Measurements from ENCODE around the gene ELL.

The ELL gene

DNA sequence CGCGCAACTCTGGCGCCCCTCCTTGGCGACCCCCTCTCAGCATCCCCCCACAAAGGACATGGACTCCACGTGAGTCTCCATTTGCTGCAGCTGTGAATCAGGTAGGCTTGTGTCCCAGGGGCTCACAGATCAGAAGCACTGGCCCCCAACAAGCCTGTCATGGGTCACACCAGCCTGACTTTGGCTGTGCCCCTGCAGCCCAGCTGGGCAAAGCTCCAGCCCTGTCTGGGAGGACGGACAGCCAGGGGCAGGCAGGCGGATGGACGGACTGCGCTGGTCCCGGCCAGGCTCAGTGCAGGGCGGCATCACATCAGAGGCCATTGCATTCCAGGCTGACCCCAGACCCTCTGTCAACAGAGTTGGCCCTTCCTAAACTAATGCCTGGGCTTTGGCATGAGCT lies 55.5 kb downstream of the ELL start:
- no peak for DNase-seq

DNA sequence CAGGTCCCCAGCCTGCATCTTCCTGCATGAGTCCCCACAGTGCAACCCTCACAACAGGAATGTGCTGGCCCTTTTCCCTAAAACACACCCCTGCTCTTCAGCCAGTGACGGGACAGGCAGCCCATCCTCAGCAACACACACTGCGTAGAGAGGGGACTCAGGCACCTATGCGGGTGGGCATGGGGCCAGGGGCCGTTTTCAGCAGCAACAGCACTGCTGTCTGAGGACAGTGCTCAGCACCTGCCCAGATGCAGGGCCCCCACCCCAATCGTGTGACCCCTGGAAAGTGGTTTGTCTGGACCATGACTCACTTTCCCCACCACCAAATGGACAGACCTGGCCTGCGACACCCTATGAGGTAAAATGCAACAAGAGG lies 55.9 kb downstream of the ELL start:
- DNase-seq: no peak

- no peak for DNase-seq
These were observed 56.5 kb downstream of the ELL start for GRCh38 chr19:18465214-18465963.

GRCh38 chr19:18464646-18465045 lies 57.2 kb downstream of the ELL start:
- DNase-seq: no peak

- no peak for DNase-seq
These were observed 60.4 kb downstream of the ELL start for GRCh38 chr19:18461471-18461870.

GRCh38 chr19:18460900-18461299 lies 61.0 kb downstream of the ELL start:
- no peak for DNase-seq

DNA sequence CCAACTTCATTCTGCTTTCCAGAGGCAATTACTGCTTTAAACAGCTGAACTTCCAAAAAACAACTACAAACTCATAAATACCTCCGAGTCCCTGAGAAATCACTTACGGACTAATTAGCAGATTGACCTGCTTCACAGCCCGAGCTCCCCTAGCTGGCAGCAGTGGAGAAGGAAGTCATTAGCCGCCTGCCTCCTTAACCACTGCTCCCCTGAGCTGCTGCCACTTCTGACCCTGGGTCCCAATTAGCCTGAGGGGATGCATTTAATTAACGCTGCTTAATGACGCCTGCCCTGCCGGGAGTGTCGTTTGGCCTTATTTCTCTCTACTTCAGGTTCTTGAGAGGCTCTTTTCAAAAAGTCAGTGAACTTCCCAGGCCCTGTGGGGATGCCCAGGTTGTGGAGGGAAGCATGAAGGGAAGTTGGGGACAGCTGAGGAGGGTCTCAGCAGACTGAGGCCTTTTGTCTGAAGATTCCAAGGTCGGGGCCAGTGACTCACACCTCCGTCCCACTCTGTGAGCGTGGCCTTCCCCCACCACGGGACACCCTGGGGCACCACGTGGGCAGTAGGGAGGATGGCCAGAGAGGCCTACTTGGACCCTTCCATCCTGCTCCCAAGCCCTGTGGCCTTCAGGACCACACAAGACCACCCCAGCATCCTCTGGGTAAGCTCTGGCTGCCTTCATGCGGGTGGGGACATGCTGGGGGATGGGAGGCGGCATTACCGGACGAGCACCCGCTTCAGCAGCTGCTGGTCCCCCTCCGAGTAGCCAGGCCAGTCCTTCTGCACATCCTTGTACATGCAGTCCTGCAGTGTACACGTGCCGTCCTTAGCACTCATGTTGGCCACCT lies 64.2 kb downstream of the ELL start:
- no peak for DNase-seq

DNA sequence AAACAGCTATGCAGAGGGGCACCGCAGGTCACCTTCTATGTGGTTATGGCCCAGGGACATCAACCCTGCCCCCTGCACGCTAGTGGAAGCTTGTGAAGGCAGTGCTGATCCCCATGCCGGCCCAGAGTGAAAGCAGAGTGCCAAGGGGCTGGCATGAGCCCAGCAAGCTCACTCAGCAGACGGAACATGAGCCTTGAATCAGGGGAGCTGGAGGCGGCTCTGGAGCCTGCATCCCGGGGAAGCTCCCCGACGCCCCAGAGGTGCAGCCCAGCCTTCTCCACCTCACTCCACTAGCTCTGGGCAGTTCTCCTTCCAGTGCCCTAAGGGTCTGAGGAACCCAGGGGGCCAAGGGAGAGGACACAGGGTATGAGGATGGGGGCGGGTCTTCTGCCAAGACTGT lies 64.9 kb downstream of the ELL start:
- DNase-seq: no peak

- no peak for DNase-seq
These were observed 65.6 kb downstream of the ELL start for GRCh38 chr19:18456279-18456678.

- DNase-seq: no peak
These were observed 68.4 kb downstream of the ELL start for GRCh38 chr19:18453269-18454024.

DNA sequence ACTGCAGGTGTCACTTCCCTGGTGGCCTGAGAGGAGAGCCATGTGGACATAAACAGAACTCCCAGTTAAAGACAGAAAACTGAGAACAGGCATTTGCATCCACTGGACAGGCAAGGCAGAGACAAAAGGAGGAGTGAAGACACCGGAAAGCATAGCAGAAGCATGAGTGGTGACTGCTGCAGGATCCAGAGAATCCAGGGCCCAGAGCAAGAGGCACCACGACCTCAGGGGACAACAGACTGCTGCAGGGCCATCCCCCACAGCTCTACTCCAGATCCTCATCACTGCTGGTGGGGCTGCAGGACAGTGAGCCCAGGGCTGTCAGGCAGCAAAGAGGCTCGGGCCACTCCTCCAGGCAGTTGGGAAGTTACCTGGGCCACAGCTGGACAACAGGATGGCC lies 69.5 kb downstream of the ELL start:
- DNase-seq: no peak

GRCh38 chr19:18450931-18451836 lies 70.7 kb downstream of the ELL start:
- DNase-seq: peak; percentile 84 to 86

- no peak for DNase-seq
These were observed 71.6 kb downstream of the ELL start for GRCh38 chr19:18450021-18450930.

DNA sequence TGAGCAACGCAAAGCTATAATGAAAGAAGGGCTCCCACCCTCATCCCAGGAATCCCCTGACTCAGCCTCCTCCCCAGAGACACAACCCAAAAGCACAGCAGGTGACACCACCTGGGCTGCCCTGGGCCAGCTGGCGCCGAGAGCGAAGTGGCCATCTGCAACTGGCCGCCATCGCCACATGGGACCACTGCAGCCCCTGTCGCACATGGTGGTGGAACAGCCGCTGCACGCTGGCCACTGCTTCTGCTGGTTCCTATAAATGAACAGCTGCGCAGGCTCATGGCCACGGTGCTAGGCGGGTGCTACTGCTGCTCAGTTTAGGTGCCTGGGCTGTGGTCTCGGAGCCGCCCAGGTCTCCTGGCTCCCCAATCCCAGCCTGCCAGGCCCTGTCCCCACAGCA lies 72.3 kb downstream of the ELL start:
- DNase-seq: no peak

- DNase-seq: no peak
These were observed 75.0 kb downstream of the ELL start for GRCh38 chr19:18446811-18447359.

DNA sequence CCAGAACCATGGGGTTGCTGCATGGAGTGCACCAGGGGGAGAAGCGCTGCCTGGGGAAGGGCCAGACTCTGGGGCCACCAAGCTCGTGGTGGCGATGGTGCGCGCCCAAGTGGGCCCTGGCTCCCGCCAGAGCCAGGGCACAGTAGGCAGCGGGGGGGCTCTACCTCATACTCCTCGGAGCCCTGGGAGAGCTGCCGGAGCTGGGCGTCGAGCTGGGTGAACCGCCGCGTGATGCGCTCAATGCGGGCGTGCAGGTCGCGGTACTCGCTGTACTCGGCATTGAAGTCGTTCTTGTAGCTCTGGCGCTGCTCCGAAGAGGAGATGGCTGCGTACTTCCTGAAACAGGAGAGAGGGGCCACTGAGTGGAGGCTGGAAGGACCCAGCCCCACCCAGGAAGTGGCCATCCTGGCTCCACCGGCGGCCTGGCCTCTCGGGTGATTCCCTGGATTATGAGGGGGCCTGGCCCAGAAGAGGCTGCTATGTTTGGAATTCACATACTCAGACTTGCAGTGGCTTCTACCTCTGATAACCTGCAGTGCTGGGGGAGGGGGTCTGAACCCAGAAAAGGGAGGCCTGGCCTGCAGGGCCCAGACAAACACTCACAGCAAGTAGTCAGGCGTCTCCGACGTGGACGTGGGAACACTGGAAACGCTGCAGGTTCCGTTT lies 75.6 kb downstream of the ELL start:
- DNase-seq: no peak

GRCh38 chr19:18445262-18445948 lies 76.5 kb downstream of the ELL start:
- no peak for DNase-seq

- DNase-seq: no peak
These were observed 77.4 kb downstream of the ELL start for GRCh38 chr19:18444513-18444912.

DNA sequence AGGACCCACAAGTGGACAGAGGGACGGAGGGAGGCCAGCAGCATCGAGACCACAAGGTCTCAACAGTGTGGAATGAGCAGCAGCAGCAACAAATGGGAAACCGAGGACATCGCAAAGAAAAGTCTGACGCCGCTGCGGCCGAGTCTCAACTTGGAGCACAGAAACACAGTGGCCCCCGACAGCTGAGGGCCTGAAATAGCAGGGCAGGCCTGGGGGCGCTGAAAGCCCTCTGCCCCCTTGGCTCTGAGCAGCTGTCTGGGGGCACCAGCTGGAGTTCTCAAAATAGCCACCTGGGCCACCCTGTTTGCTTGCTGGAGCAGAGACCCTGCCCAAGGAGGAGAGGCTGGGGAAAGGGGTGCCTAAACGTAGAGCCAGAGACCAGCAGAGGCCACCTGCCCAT lies 78.0 kb downstream of the ELL start:
- DNase-seq: no peak

DNA sequence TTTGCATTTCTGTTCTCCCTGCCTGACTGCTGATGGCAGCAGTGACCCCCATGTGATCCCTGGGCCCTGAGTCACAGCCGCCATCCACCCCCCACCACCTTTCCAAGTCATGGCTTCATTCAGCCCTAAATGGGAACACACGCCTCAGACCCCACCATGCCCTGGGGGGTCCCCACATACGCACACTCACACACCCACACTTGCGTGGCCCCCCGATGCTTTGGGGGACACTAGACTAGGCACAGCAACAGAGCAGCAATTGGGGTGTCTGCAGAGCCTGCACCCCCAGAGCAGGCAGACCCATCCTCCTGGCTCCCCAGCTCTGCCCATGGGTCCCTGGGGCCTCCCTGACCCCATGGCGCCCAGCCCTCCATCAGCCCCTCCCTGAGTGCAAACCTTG lies 78.5 kb downstream of the ELL start:
- DNase-seq: no peak

All from CD4-positive, alpha-beta T cell treated with Interleukin-4 for 1 hour (primary cell).